Ascending aorta (tissue), 2 donors: ENCODE measurements around the gene PLCH2. TPM values are rescaled to one million over a fixed set of nuclear protein-coding genes. Genes with fewer than 3 reads are reported as not detected.

ENCODE experiments used
- DNase-seq, 2 donors: peaks; one replicate each; pipeline ENCODE4 v3.0.0-alpha.2; 2019; ENCODE audit warnings: low spot score in 2 of 2
- H3K27ac ChIP-seq, 2 donors: fragments of 200-600 bp; sonication (generic); one replicate each; pipeline ENCODE4 v1.5.1; 2016 to 2017; ENCODE audit warnings: mild to moderate bottlenecking in 1 of 2
- H3K27me3 ChIP-seq: fragments of 200-600 bp; sonication (generic); one replicate; pipeline ENCODE4 v1.5.1; 2017
- H3K36me3 ChIP-seq, 2 donors: fragments of 200-600 bp; sonication (generic); one replicate each; pipeline ENCODE4 v1.5.1; 2016
- H3K4me1 ChIP-seq, 2 donors: fragments of 200-600 bp; sonication (generic); one replicate each; pipeline ENCODE4 v1.5.1; 2016 to 2017; ENCODE audit warnings: mild to moderate bottlenecking in 1 of 2
- H3K4me3 ChIP-seq, 2 donors: fragments of 200-600 bp; sonication (generic); one replicate each; pipeline ENCODE4 v1.5.1; 2016 to 2017; ENCODE audit warnings: mild to moderate bottlenecking in 1 of 2
- H3K9me3 ChIP-seq, 2 donors: fragments of 200-600 bp; sonication (generic); one replicate each; pipeline ENCODE4 v1.5.1; 2016
- CTCF ChIP-seq, 3 experiments: fragments of 200-600 bp in 2 of 3; fragments of 450-650 bp in 1 of 3; sonication (generic) in 2 of 3; IDR thresholded peaks; one replicate each; pipeline ENCODE4 v1.5.1; 2016 to 2019; ENCODE audit warnings: antibody characterized with exemption in 3 of 3, mild to moderate bottlenecking in 1 of 3, moderate library complexity in 1 of 3
- intact Hi-C: fragments of 100-400 bp; cut with DNase I; formaldehyde crosslinking; loops from one replicate; pipeline ENCODE4 v1.15.1; 2023
- total RNA-seq: library from RNA; depleted of rRNA; stranded (reverse); fragments of >200 nt; gene quantifications from one replicate; pipeline ENCODE4 v1.1.0, GENCODE V29; 2016

The PLCH2 gene
- total RNA-seq, 1 donor from 2014 or later, result not detected

DNA sequence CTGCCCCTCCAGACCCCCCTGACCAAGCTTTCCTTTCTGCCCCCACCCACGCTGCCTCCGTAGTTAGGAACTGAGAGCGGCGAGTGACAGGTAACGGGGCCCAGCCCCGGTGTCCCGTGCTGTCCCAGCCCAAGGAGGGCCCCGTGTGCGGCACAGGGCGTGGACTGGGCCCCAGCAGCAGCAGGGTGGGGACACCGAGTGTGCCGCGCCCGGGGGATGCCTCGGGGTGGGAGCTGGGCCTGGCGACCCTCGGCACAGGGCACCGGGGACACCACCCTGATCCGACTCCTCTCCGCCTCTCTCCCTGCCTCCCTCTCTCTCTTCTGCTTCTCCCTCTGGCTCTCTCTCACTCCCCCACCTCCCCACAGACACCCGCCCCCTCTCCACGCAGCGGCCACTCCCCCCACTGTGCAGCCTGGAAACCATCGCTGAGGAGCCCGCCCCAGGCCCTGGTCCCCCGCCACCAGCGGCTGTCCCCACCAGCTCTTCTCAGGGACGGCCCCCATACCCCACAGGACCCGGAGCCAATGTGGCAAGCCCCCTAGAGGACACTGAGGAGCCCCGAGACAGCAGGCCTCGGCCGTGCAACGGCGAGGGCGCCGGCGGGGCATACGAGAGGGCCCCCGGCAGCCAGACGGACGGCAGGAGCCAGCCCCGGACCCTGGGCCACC lies 27.6 kb downstream of the PLCH2 start:
- TF ChIP-seq CTCF (IDR thresholded peaks at IDR 0.05), result no peak
- intact Hi-C loops, result no loop called here
- Histone ChIP-seq H3K27me3 (peaks cover 9% of the 10 kb centered on the region), H3K4me1 (no peaks in the 10 kb centered on the region), H3K9me3 (no peaks in the 10 kb centered on the region), H3K27ac (no peak overlapping the region), H3K4me3 (no peak overlapping the region), H3K36me3 (peaks cover 12 to 13% of the 10 kb centered on the region in 2 donors)
- DNase-seq, result no peak

GRCh38 chr1:2504225-2504948 lies 28.3 kb downstream of the PLCH2 start:
- no peak for TF ChIP-seq CTCF (IDR thresholded peaks at IDR 0.05)
- H3K4me1 ChIP-seq, result no peaks in the 10 kb centered on the region
- no peak overlapping the region for H3K27ac ChIP-seq
- no peak overlapping the region for H3K4me3 ChIP-seq
- peaks cover 19% of the 10 kb centered on the region in 2 donors for H3K36me3 ChIP-seq
- no peak for DNase-seq
- intact Hi-C loops, result no loop called here
- H3K27me3 ChIP-seq, result peaks cover 9% of the 10 kb centered on the region
- no peaks in the 10 kb centered on the region for H3K9me3 ChIP-seq

- H3K4me3 ChIP-seq, result no peak overlapping the region
- no peaks in the 10 kb centered on the region for H3K9me3 ChIP-seq
- peaks cover 9% of the 10 kb centered on the region for H3K27me3 ChIP-seq
- no peak for DNase-seq
- H3K36me3 ChIP-seq, result peaks cover 24% of the 10 kb centered on the region in 2 donors
- intact Hi-C loops, result no loop called here
- TF ChIP-seq CTCF (IDR thresholded peaks at IDR 0.05), result no peak
- H3K4me1 ChIP-seq, result no peaks in the 10 kb centered on the region
- no peak overlapping the region for H3K27ac ChIP-seq
These were observed 28.8 kb downstream of the PLCH2 start for GRCh38 chr1:2504949-2505272.

DNA sequence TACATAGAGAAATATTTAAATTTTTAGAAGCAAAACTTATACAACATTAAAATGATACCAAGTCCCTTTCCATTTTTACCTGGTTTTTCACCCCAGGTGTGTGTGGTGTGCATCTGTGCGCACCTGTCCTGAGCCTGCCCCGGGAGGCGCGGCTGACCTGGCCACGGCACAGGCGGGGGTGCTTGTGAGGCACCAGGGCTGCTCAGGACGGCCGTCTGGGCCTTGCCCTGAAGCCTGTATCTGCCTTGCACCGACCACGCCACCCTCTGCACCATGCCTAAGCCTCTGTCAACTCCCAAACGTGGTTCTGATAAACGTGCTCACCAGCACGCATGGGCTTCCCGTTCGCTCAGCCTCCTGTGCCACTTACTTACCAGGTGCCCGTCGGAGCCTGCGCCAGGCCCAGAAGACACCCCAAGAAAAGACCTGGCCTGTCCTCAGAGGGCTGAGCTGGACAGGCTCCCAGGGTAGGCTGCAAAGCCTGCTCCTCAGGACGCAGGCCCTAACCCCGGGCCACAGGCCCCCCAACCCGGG lies 29.4 kb downstream of the PLCH2 start:
- Histone ChIP-seq H3K27me3 (peaks cover 9% of the 10 kb centered on the region), H3K4me1 (no peaks in the 10 kb centered on the region), H3K36me3 (peaks cover 30% of the 10 kb centered on the region in 2 donors), H3K9me3 (no peaks in the 10 kb centered on the region), H3K27ac (no peak overlapping the region), H3K4me3 (no peak overlapping the region)
- intact Hi-C loops, result no loop called here
- no peak for DNase-seq
- no peak for TF ChIP-seq CTCF (IDR thresholded peaks at IDR 0.05)

DNA sequence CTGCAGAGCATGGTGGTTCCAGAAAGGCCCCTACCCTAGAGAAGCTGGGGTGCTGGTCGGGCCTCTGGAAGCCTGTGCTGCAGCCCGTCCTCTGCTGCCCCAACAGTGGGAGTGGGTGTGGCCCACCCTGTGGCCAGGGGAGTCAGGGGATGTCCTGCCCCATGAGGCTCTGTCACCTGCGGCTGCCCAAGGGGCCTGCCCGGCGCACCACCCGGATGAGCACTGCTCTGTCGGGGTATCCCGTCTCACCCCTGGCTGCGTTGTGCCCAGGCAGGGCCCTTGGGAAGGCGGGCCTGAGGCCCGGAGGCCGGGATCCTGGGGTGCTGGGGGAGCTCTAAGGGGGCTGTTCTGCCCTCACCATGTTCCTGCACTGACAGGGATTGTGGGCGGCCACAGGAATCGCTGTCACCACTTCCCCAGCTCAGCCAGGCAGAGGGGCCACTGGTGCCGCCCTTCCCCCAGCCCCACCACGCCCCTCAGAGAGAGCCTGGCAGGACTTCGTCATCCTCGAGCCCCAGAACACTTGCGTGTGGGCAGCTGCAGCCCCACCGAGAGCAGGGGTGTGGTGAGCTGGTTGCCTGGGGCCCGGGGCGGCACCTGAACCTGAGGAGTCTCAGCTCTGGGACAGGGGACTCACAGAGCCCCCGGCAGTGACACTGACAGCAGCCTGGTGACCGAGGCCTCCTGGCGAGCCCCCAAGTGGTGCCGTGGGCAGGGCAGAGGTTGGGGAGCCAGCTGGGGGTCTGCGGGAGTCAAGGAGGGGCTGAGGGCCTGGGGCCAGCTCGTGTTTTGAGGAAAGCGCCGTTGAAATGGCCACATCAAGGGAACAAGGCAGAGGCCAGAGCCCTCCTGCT lies 30.1 kb downstream of the PLCH2 start:
- peaks cover 9% of the 10 kb centered on the region for H3K27me3 ChIP-seq
- no peak overlapping the region for H3K27ac ChIP-seq
- no peak for TF ChIP-seq CTCF (IDR thresholded peaks at IDR 0.05)
- no peaks in the 10 kb centered on the region for H3K4me1 ChIP-seq
- H3K36me3 ChIP-seq, result peaks cover 37% of the 10 kb centered on the region in 2 donors
- H3K9me3 ChIP-seq, result no peaks in the 10 kb centered on the region
- intact Hi-C loops, result no loop called here
- H3K4me3 ChIP-seq, result no peak overlapping the region
- no peak for DNase-seq
